22Rv1 (cell line): ENCODE measurements around the gene ZEB1.

Source experiments
- H3K27ac ChIP-seq: fragments of 450-650 bp; 2 replicates; pipeline ENCODE4 v1.5.1; 2017
- ZFX ChIP-seq: fragments of 450-650 bp; IDR thresholded peaks from 2 replicates; pipeline ENCODE4 v1.6.1; 2017; ENCODE audit warnings: antibody characterized with exemption, borderline replicate concordance
- TF ChIP-seq, protein P1 (sequence below): fragments of 450-650 bp; IDR thresholded peaks from 2 replicates; pipeline ENCODE4 v1.5.1; 2017; ENCODE audit warnings: mild to moderate bottlenecking

The ZEB1 gene

DNA sequence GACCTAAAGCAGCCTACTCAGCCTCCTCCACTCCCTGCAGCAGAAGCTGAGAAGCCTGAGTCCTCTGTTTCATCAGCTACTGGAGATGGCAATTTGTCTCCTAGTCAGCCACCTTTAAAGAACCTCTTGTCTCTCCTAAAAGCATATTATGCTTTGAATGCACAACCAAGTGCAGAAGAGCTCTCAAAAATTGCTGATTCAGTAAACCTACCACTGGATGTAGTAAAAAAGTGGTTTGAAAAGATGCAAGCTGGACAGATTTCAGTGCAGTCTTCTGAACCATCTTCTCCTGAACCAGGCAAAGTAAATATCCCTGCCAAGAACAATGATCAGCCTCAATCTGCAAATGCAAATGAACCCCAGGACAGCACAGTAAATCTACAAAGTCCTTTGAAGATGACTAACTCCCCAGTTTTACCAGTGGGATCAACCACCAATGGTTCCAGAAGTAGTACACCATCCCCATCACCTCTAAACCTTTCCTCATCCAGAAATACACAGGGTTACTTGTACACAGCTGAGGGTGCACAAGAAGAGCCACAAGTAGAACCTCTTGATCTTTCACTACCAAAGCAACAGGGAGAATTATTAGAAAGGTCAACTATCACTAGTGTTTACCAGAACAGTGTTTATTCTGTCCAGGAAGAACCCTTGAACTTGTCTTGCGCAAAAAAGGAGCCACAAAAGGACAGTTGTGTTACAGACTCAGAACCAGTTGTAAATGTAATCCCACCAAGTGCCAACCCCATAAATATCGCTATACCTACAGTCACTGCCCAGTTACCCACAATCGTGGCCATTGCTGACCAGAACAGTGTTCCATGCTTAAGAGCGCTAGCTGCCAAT lies 202.2 kb downstream of the ZEB1 start:
- H3K27ac ChIP-seq: no peak overlapping the region
- TF ChIP-seq, protein P1, sequence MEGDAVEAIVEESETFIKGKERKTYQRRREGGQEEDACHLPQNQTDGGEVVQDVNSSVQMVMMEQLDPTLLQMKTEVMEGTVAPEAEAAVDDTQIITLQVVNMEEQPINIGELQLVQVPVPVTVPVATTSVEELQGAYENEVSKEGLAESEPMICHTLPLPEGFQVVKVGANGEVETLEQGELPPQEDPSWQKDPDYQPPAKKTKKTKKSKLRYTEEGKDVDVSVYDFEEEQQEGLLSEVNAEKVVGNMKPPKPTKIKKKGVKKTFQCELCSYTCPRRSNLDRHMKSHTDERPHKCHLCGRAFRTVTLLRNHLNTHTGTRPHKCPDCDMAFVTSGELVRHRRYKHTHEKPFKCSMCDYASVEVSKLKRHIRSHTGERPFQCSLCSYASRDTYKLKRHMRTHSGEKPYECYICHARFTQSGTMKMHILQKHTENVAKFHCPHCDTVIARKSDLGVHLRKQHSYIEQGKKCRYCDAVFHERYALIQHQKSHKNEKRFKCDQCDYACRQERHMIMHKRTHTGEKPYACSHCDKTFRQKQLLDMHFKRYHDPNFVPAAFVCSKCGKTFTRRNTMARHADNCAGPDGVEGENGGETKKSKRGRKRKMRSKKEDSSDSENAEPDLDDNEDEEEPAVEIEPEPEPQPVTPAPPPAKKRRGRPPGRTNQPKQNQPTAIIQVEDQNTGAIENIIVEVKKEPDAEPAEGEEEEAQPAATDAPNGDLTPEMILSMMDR: no peak
- no peak for TF ChIP-seq ZFX

DNA sequence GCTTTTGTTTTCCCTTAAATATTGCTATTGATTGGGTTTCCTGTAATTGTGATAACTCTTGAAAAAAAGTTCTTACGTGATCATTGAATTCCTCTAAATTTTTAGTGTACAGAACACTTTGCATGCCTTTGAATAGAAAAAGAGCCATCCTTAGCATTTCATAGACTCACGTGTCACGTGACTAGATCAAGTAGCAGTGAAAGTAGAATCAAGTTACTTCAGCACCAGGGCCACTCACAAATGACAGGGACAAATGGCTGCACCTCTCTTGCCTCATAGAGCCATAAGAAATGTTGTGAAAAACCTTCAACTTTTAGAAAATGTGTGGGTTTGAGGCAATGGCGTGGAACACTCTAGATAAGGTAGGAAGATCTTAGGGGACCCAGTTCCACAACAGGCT lies 203.8 kb downstream of the ZEB1 start:
- no peak overlapping the region for H3K27ac ChIP-seq
- no peak for TF ChIP-seq ZFX

DNA sequence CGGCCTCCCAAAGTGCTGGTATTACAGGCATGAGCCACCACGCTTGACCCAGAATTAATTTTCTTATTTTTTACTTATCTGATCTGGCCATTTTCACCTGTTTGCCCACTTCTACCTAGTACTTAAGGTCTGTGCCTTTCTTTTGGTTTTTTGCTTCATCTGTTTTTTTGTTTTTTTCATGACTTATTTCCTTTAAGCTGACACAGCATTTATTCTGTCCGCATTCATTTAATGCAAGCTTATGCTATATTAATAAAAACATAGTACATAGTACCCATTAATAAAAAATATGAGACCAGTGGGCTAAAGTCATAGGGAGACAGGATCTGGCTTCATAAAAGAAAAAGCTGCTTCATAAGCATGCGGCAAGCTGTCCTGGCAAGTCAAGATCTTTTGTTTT lies 205.4 kb downstream of the ZEB1 start:
- H3K27ac ChIP-seq: no peak overlapping the region
- no peak for TF ChIP-seq ZFX
- TF ChIP-seq, protein P1: no peak

DNA sequence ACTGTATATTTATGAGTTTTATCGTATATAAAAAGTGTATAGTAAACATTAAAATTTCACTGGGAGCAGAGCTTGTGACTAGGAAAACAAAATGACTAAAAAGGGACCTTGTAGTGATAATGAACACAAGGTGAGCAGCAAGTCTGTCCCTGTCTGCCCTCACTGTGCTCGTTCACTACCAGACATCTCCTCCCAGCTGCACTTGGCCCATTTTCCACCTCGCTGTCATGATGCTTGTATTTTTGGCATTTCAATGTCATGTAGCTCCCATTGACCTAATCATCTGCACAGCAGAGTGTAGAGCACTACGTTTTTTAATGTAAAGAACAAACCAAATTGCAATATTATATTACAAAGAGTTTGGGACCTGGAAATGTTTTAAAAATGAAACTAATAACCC lies 207.2 kb downstream of the ZEB1 start:
- H3K27ac ChIP-seq: no peak overlapping the region
- TF ChIP-seq, protein P1: no peak
- TF ChIP-seq ZFX: no peak

DNA sequence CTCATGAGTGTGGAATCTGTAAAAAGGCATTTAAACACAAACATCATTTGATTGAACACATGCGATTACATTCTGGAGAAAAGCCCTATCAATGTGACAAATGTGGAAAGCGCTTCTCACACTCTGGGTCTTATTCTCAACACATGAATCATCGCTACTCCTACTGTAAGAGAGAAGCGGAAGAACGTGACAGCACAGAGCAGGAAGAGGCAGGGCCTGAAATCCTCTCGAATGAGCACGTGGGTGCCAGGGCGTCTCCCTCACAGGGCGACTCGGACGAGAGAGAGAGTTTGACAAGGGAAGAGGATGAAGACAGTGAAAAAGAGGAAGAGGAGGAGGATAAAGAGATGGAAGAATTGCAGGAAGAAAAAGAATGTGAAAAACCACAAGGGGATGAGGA lies 207.7 kb downstream of the ZEB1 start:
- no peak for TF ChIP-seq ZFX
- TF ChIP-seq, protein P1: no peak
- no peak overlapping the region for H3K27ac ChIP-seq

DNA sequence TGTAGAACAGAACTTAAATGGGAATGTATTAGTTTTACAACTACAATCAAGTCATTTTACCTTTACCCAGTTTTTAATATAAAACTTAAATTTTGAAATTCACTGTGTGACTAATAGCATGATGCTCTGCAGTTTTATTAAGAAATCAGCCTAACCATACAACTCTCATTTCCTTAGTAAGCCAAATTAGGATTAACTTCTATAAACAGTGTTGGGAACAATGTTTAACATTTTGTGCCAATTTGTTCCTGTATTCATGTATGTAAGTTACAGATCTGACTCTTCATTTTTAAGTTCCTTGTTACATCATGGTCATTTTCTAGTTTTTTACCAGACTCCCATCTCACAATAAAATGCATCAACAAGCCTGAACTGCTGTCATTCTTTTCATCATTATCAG lies 209.8 kb downstream of the ZEB1 start:
- H3K27ac ChIP-seq: no peak overlapping the region
- no peak for TF ChIP-seq ZFX
- TF ChIP-seq, protein P1: no peak

DNA sequence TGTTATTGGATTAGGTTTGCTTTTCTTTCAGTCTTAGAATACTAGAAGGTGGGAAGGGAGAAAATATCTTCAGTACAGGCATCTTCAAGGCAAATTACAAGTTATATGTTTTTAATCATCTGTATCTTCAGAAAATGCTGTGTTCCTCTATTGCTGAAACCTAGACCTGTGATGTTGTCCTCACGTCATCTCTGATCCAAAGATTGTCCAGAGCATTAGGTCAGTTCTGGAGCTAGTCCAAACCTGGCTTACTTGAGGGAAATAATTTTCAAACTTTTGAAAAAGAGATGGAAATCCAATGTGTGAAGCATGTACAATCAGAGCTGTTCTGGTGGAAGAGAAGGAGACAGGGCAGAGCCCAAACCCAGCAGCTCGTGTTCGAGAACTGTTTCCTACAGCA lies 217.3 kb downstream of the ZEB1 start:
- no peak overlapping the region for H3K27ac ChIP-seq
- TF ChIP-seq, protein P1: no peak
- no peak for TF ChIP-seq ZFX

DNA sequence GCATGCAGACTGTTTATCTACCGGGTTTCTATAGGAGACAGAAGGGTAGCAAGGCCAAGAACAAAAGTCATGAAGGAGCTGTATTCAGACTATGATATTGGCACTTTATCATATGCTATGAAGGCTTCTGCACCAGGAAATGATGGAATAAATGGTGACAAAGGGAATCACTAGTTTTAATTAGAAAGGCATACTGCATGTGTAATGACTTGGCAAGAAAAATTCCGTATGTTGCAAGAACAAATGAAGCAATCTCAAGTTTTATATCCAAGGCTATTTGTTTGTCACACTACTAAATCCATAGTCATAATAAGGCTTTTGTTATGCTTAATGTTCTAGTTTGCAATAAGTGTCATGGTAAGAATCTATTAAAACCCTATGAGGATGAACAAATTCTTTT lies 230.9 kb downstream of the ZEB1 start:
- no peak overlapping the region for H3K27ac ChIP-seq
- TF ChIP-seq, protein P1: no peak
- TF ChIP-seq ZFX: no peak
